H1 (cell line): ENCODE data around the gene REXO5. TPM values are rescaled to one million over a fixed set of nuclear protein-coding genes. Genes with fewer than 3 reads are reported as not detected.

Source experiments
- CTCF ChIA-PET: fragments of 300-600 bp; sonication (Branson Sonifier 250); formaldehyde crosslinking; loops from one replicate; lab custom pipeline; 2021; ENCODE audit not compliant: partially characterized antibody; lab: Charles Lee
- POLR2A ChIA-PET: fragments of 300-600 bp; sonication (Branson Sonifier 250); formaldehyde crosslinking; loops from one replicate; lab custom pipeline; 2021; ENCODE audit warnings: inconsistent platforms; ENCODE audit not compliant: partially characterized antibody; lab: Charles Lee
- DNase-seq, 2 experiments: peaks; one replicate each; pipeline versions ENCODE4 v3.0.0 to v3.0.0-alpha.2; 2010 to 2022; ENCODE audit warnings: low spot score in 2 of 2, low read depth in 1 of 2, mixed read lengths in 1 of 2
- FAIRE-seq: peaks from 2 replicates; lab custom pipeline; 2011; peaks lifted over from hg19 to GRCh38; lab: Jason Lieb, UNC
- H2AFZ ChIP-seq: 2 replicates; pipeline ENCODE4 v1.8.1; 2012; ENCODE audit warnings: low read length, inconsistent platforms
- H2AK5ac ChIP-seq: 2 replicates; pipeline ENCODE4 v1.6.1; 2013; ENCODE audit warnings: low read depth, low read length
- H2BK120ac ChIP-seq: replicated peaks from 2 replicates; pipeline ENCODE3; 2013; ENCODE audit warnings: low read depth, low read length, inconsistent platforms
- H2BK12ac ChIP-seq: 2 replicates; pipeline ENCODE4 v1.6.1; 2013; ENCODE audit warnings: low read depth, low read length
- H2BK15ac ChIP-seq: 2 replicates; pipeline ENCODE4 v1.6.1; 2013; ENCODE audit warnings: low read length
- H2BK20ac ChIP-seq: 2 replicates; pipeline ENCODE4 v1.6.1; 2013; ENCODE audit warnings: low read length
- H2BK5ac ChIP-seq: 2 replicates; pipeline ENCODE4 v1.6.1; 2013; ENCODE audit warnings: low read depth, low read length
- H3K14ac ChIP-seq: 2 replicates; pipeline ENCODE4 v1.6.1; 2013; ENCODE audit warnings: inconsistent platforms; ENCODE audit not compliant: insufficient read length
- H3K18ac ChIP-seq: 2 replicates; pipeline ENCODE4 v1.6.1; 2013; ENCODE audit warnings: low read length; ENCODE audit errors: extremely low read depth
- H3K23ac ChIP-seq: 2 replicates; pipeline ENCODE4 v1.6.1; 2013; ENCODE audit warnings: inconsistent platforms; ENCODE audit not compliant: insufficient read length
- H3K23me2 ChIP-seq: 2 replicates; pipeline ENCODE4 v1.6.1; 2013; ENCODE audit warnings: low read depth, low read length
- H3K27ac ChIP-seq: 2 replicates; pipeline ENCODE4 v1.6.1; 2011; ENCODE audit warnings: low read depth, low read length, inconsistent platforms
- H3K27me3 ChIP-seq, 4 experiments: replicated peaks in 1 of 4; 1 replicate in 1 of 4; 2 replicates in 3 of 4; pipeline versions ENCODE4 v1.6.1 to v1.8.1; 2011 to 2013; ENCODE audit warnings: low read length in 3 of 4, mild to moderate bottlenecking in 3 of 4, inconsistent platforms in 2 of 4, mixed read lengths in 2 of 4, moderate library complexity in 1 of 4; ENCODE audit not compliant: control insufficient read depth in 3 of 4, insufficient read depth in 3 of 4; ENCODE audit errors: extremely low read depth in 1 of 4
- H3K36me3 ChIP-seq, 4 experiments: 2 replicates each; pipeline versions ENCODE4 v1.6.1 to v1.8.1; 2011 to 2013; ENCODE audit warnings: mild to moderate bottlenecking in 4 of 4, low read length in 3 of 4, moderate library complexity in 2 of 4, control low read depth in 1 of 4, inconsistent platforms in 1 of 4; ENCODE audit not compliant: insufficient read depth in 4 of 4, control insufficient read depth in 2 of 4
- H3K4ac ChIP-seq: replicated peaks from 2 replicates; pipeline ENCODE3; 2013; ENCODE audit warnings: low read length, low read depth, mixed read lengths, inconsistent platforms; ENCODE audit not compliant: insufficient read length
- H3K4me1 ChIP-seq, 4 experiments: replicated peaks in 1 of 4; 1 replicate in 1 of 4; 2 replicates in 3 of 4; pipeline versions ENCODE4 v1.6.1 to v1.8.1; 2011 to 2013; ENCODE audit warnings: low read length in 3 of 4, inconsistent platforms in 2 of 4, mixed read lengths in 1 of 4; ENCODE audit not compliant: insufficient read depth in 4 of 4, control insufficient read depth in 3 of 4
- H3K4me2 ChIP-seq, 2 experiments: 2 replicates each; pipeline versions ENCODE4 v1.6.1 to v1.8.1; 2011 to 2013; ENCODE audit warnings: low read depth in 2 of 2, low read length in 2 of 2, control low read depth in 1 of 2, inconsistent platforms in 1 of 2, mild to moderate bottlenecking in 1 of 2; ENCODE audit not compliant: insufficient read depth in 1 of 2
- H3K4me3 ChIP-seq, 4 experiments: fragments of 200-600, 300-600 bp in 1 of 4; sonication (generic), shearing (Covaris generic), sonication (Bioruptor Twin) in 1 of 4; 2 replicates each; pipeline versions ENCODE4 v1.5.1 to v1.8.1; 2011 to 2016; ENCODE audit warnings: low read length in 4 of 4, low read depth in 3 of 4, control low read depth in 2 of 4, inconsistent platforms in 2 of 4, mild to moderate bottlenecking in 2 of 4, mixed read lengths in 1 of 4, moderate library complexity in 1 of 4; ENCODE audit not compliant: insufficient read depth in 2 of 4; ENCODE audit errors: extremely low read depth in 1 of 4
- H3K56ac ChIP-seq: replicated peaks from 2 replicates; pipeline ENCODE3; 2013; ENCODE audit warnings: low read depth, mild to moderate bottlenecking, mixed read lengths, low read length, inconsistent platforms; ENCODE audit not compliant: insufficient read length
- H3K79me1 ChIP-seq: 2 replicates; pipeline ENCODE4 v1.6.1; 2013; ENCODE audit warnings: low read depth, low read length, control low read depth
- H3K79me2 ChIP-seq, 2 experiments: 2 replicates each; pipeline versions ENCODE4 v1.6.1 to v1.8.1; 2012 to 2013; ENCODE audit warnings: low read length in 2 of 2, mild to moderate bottlenecking in 2 of 2, inconsistent platforms in 1 of 2; ENCODE audit not compliant: insufficient read depth in 2 of 2, control insufficient read depth in 1 of 2
- H3K9ac ChIP-seq, 4 experiments: replicated peaks in 1 of 4; 1 replicate in 1 of 4; 2 replicates in 3 of 4; pipeline versions ENCODE4 v1.6.1 to v1.8.1; 2011 to 2013; ENCODE audit warnings: low read depth in 3 of 4, low read length in 3 of 4, control low read depth in 2 of 4, mild to moderate bottlenecking in 2 of 4, moderate library complexity in 2 of 4, inconsistent platforms in 1 of 4; ENCODE audit errors: extremely low read depth in 1 of 4
- H3K9me3 ChIP-seq, 2 experiments: 2 replicates each; pipeline versions ENCODE4 v1.6.1 to v1.8.1; 2012 to 2013; ENCODE audit warnings: mild to moderate bottlenecking in 2 of 2, moderate library complexity in 2 of 2, control low read depth in 1 of 2, inconsistent platforms in 1 of 2, low read depth in 1 of 2, low read length in 1 of 2, mixed read lengths in 1 of 2; ENCODE audit not compliant: insufficient read depth in 2 of 2
- H4K20me1 ChIP-seq, 2 experiments: replicated peaks in 1 of 2; 2 replicates each; pipeline versions ENCODE3 to v1.8.1; 2011 to 2013; ENCODE audit warnings: inconsistent platforms in 2 of 2, low read length in 2 of 2, mild to moderate bottlenecking in 1 of 2; ENCODE audit not compliant: insufficient read depth in 2 of 2, control insufficient read depth in 1 of 2
- H4K5ac ChIP-seq: 2 replicates; pipeline ENCODE4 v1.6.1; 2013; ENCODE audit warnings: low read length, low read depth, mixed read lengths, inconsistent platforms; ENCODE audit not compliant: insufficient read length
- H4K8ac ChIP-seq: 2 replicates; pipeline ENCODE4 v1.8.0; 2013; ENCODE audit warnings: mild to moderate bottlenecking, moderate library complexity, low read length, inconsistent platforms; ENCODE audit not compliant: insufficient read depth; ENCODE audit errors: extremely low read depth
- H4K91ac ChIP-seq: replicated peaks from 2 replicates; pipeline ENCODE3; 2013; ENCODE audit warnings: low read length, mixed read lengths, inconsistent platforms; ENCODE audit not compliant: insufficient read length
- BACH1 ChIP-seq: IDR thresholded peaks from 2 replicates; pipeline ENCODE4 v1.6.1; 2012; ENCODE audit warnings: low read length, improper control_type of control experiment
- CTBP2 ChIP-seq: IDR thresholded peaks from 2 replicates; pipeline ENCODE4 v1.7.0; 2011; ENCODE audit warnings: borderline replicate concordance, mild to moderate bottlenecking, moderate library complexity, mixed read lengths, low read length; ENCODE audit not compliant: insufficient read depth, insufficient read length
- HDAC6 ChIP-seq: IDR thresholded peaks from one replicate; pipeline ENCODE4 v1.7.1; 2012; ENCODE audit warnings: low read depth, mild to moderate bottlenecking, inconsistent platforms, low read length, moderate library complexity
- JUN ChIP-seq: IDR thresholded peaks from 2 replicates; pipeline ENCODE4 v1.6.1; 2011; ENCODE audit warnings: low read depth, mild to moderate bottlenecking, improper control_type of control experiment, low read length
- POLR2A ChIP-seq, 2 experiments: IDR thresholded peaks; 1 replicate in 1 of 2; 2 replicates in 1 of 2; pipeline ENCODE4 v1.6.1; 2011; ENCODE audit warnings: low read depth in 2 of 2, low read length in 2 of 2, mild to moderate bottlenecking in 2 of 2; ENCODE audit errors: control extremely low read depth in 1 of 2
- POLR2AphosphoS5 ChIP-seq: IDR thresholded peaks from 2 replicates; pipeline ENCODE4 v1.6.1; 2011; ENCODE audit warnings: low read depth, low read length
- SP1 ChIP-seq: IDR thresholded peaks from 2 replicates; pipeline ENCODE4 v1.6.1; 2011; ENCODE audit warnings: low read depth, low read length
- SP2 ChIP-seq: IDR thresholded peaks from 2 replicates; pipeline ENCODE4 v1.6.1; 2012; ENCODE audit warnings: mild to moderate bottlenecking, low read length, inconsistent platforms
- SUZ12 ChIP-seq: fragments of 200-600 bp; sonication (generic); IDR thresholded peaks from 2 replicates; pipeline ENCODE4 v1.6.1; 2012; ENCODE audit warnings: mild to moderate bottlenecking, inconsistent platforms, low read length, moderate library complexity, mixed read lengths
- WGBS, 2 experiments: shearing (Covaris generic) in 1 of 2; methylation state at CpG; one replicate each; pipeline versions ENCODE4 v1.1.6 to v1.1.7; 2013 to 2015; ENCODE audit warnings: low lambda C conversion rate in 2 of 2, mixed read lengths in 2 of 2, inconsistent platforms in 1 of 2, low coverage in 1 of 2, missing lambda C conversion rate in 1 of 2; ENCODE audit not compliant: insufficient replicate concordance in 2 of 2, insufficient coverage in 1 of 2, insufficient read length in 1 of 2; ENCODE audit errors: extremely low coverage in 1 of 2, missing lambda C conversion rate in 1 of 2; 5-methylcytosine and 5-hydroxymethylcytosine counted together
- polyA plus RNA-seq, 7 experiments: library from polyadenylated mRNA; depleted of rRNA in 3 of 7; stranded (reverse) in 5 of 7; unstranded in 2 of 7; fragments of >200 nt in 5 of 7; fragments of 200-250 nt in 2 of 7; gene quantifications; 1 replicate in 5 of 7; 2 replicates in 1 of 7; 4 replicates in 1 of 7; pipeline versions ENCODE4 v1.2.1 to v1.2.3, GENCODE V29; 2011 to 2013; ENCODE audit warnings: missing spikeins in 2 of 7, mixed read lengths in 2 of 7
- total RNA-seq: library from RNA; stranded (reverse); fragmentation: NEBNext Ultra II Directional; extraction: Animal tissue kit (Norgen Biotek cat#: 25700); gene quantifications from 2 replicates; pipeline ENCODE4 v1.2.1, GENCODE V29; 2021
- TF ChIP-seq, protein P1 (sequence below): IDR thresholded peaks from 2 replicates; pipeline ENCODE4 v1.6.1; 2012; ENCODE audit warnings: inconsistent platforms

REXO5 gene
- total and polyA plus RNA-seq, 2 of the 8 experiments (the other 6 are each of a cell fraction or from before 2014, with no cell fraction given): 2.4 to 8.9 TPM

DNA sequence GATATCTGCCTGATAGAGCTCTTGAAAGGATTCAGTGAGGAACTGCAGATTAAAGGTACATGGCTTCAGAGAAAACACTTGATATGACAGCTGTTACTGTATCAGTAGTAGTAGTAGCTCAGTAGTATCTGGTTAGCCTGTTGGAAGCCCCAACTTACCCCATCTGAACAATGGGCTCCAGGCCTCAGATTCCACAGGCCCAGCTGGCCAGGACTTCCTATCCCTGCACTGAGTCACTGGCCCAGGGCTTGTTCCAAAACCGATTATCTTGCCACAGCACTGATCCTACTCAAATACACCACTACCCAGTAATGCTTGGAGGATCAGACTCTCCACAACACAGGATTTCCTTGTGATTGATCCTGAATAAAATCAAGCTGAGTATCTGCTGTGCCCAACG is 61.3 kb downstream of the REXO5 start:
- H2BK15ac ChIP-seq: no peak overlapping the region
- H3K18ac ChIP-seq: no peak overlapping the region
- no peak overlapping the region for H4K91ac ChIP-seq
- no peak overlapping the region for H3K14ac ChIP-seq
- CTCF ChIA-PET: interaction anchor here (0.6 to 4.8 kb wide), 5 partner anchors 7 to 36 kb away, joined by 3 to 29 read pairs (median 4); no protein-coding TSS in a partner anchor
- no peaks in the 10 kb centered on the region for H3K27me3 ChIP-seq
- H3K36me3 ChIP-seq: no peaks in the 10 kb centered on the region
- no peak overlapping the region for H2BK5ac ChIP-seq
- no peak overlapping the region for H3K4ac ChIP-seq
- 80% methylated on average over 2 of the region's 2 CpGs; no CpG with 5 or more reads in 1 of the 2 experiments for WGBS, 2 experiments
- H3K56ac ChIP-seq: no peak overlapping the region
- no peaks in the 10 kb centered on the region for H3K23me2 ChIP-seq
- H2BK12ac ChIP-seq: no peak overlapping the region
- peaks cover 5% of the 10 kb centered on the region; the same call in 1 of the 2 replicates for H3K79me1 ChIP-seq
- no peaks in the 10 kb centered on the region for H3K9me3 ChIP-seq
- H3K79me2 ChIP-seq: peaks cover 6 to 88% of the 10 kb centered on the region in 2 experiments; a peak in 3 of 4 replicates
- no peak overlapping the region for H4K8ac ChIP-seq
- H3K23ac ChIP-seq: no peak overlapping the region
- DNase-seq: no peak
- H4K20me1 ChIP-seq: peaks cover 0 to 2% of the 10 kb centered on the region in 2 experiments
- no peak overlapping the region for H4K5ac ChIP-seq
- H3K27ac ChIP-seq: no peak overlapping the region
- POLR2A ChIA-PET: interaction anchor here (1.0 to 1.7 kb wide), 2 partner anchors 9 to 21 kb away, joined by 3 to 4 read pairs; no protein-coding TSS in a partner anchor
- no peak overlapping the region for H3K4me2 ChIP-seq
- H3K4me1 ChIP-seq: peaks cover 0 to 5% (median 2%) of the 10 kb centered on the region in 4 experiments; a peak in 3 of 7 replicates
- no peak overlapping the region for H3K9ac ChIP-seq
- no peak overlapping the region for H2AK5ac ChIP-seq
- FAIRE-seq: no peak
- no peak overlapping the region for H2AFZ ChIP-seq
- no peak overlapping the region for H2BK20ac ChIP-seq
- TF ChIP-seq POLR2A (IDR thresholded peaks at IDR 0.05; ENCODE audit: control extremely low read depth in 1 of 2, low read depth in 2 of 2, low read length in 2 of 2) (no peak), BACH1 (no peak), HDAC6 (no peak), SP2 (no peak), SUZ12 (no peak), CTBP2 (no peak), SP1 (no peak), JUN (no peak), POLR2AphosphoS5 (no peak)
- TF ChIP-seq, protein P1, sequence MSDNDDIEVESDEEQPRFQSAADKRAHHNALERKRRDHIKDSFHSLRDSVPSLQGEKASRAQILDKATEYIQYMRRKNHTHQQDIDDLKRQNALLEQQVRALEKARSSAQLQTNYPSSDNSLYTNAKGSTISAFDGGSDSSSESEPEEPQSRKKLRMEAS: no peak
- TF ChIP-seq, all 59 proteins: peak for 0
- Histone ChIP-seq H3K4me3 (no peak overlapping the region), H2BK120ac (no peak overlapping the region)
